HL-60 (cell line): ENCODE measurements around the gene PRPF19.

Experiments
- DNase-seq, 2 experiments: peaks; one replicate each; pipeline ENCODE4 v3.0.0-alpha.2; 2010 to 2020; ENCODE audit warnings: low read depth in 1 of 2, low spot score in 1 of 2
- H3K27ac ChIP-seq: fragments of 250-450 bp; sonication (Bioruptor Pico); replicated peaks from 2 replicates; pipeline ENCODE4 v1.5.1; 2020; ENCODE audit warnings: mild to moderate bottlenecking, moderate library complexity
- H3K27me3 ChIP-seq: fragments of 250-450 bp; sonication (Bioruptor Pico); 2 replicates; pipeline ENCODE4 v1.5.1; 2021; ENCODE audit warnings: mild to moderate bottlenecking, moderate library complexity; ENCODE audit not compliant: insufficient read depth, poor library complexity, severe bottlenecking
- H3K4me3 ChIP-seq: replicated peaks from 2 replicates; pipeline ENCODE4 v1.5.1; 2011; ENCODE audit warnings: mild to moderate bottlenecking, control low read depth, low read length; ENCODE audit not compliant: insufficient read depth
- GABPA ChIP-seq: IDR thresholded peaks from 2 replicates; pipeline ENCODE4 v1.6.1; 2012; ENCODE audit warnings: low read depth
- POLR2AphosphoS5 ChIP-seq: IDR thresholded peaks from 2 replicates; pipeline ENCODE4 v1.6.1; 2012; ENCODE audit warnings: low read depth
- SPI1 ChIP-seq: IDR thresholded peaks from 2 replicates; pipeline ENCODE4 v1.6.1; 2012; ENCODE audit warnings: low read depth, mild to moderate bottlenecking, borderline replicate concordance
- long read RNA-seq: library from polyadenylated mRNA; unstranded; transcript quantifications from one replicate; pipeline ENCODE4 v2.0.0, GENCODE V29; 2020
- TF ChIP-seq, protein P1 (sequence below): IDR thresholded peaks from one replicate; pipeline ENCODE4 v1.5.1; 2011; ENCODE audit warnings: low read length, control low read depth, inconsistent platforms; ENCODE audit not compliant: insufficient read depth
- TF ChIP-seq, protein P2 (sequence below): IDR thresholded peaks from 2 replicates; pipeline ENCODE4 v1.6.1; 2012; ENCODE audit warnings: low read depth; ENCODE audit not compliant: insufficient replicate concordance

The PRPF19 gene
- long read RNA-seq, partial matches to known transcripts: 1 of 3 reads
- long read RNA-seq, other reads (novel, unspliced or antisense): 1 of 3 reads

DNA sequence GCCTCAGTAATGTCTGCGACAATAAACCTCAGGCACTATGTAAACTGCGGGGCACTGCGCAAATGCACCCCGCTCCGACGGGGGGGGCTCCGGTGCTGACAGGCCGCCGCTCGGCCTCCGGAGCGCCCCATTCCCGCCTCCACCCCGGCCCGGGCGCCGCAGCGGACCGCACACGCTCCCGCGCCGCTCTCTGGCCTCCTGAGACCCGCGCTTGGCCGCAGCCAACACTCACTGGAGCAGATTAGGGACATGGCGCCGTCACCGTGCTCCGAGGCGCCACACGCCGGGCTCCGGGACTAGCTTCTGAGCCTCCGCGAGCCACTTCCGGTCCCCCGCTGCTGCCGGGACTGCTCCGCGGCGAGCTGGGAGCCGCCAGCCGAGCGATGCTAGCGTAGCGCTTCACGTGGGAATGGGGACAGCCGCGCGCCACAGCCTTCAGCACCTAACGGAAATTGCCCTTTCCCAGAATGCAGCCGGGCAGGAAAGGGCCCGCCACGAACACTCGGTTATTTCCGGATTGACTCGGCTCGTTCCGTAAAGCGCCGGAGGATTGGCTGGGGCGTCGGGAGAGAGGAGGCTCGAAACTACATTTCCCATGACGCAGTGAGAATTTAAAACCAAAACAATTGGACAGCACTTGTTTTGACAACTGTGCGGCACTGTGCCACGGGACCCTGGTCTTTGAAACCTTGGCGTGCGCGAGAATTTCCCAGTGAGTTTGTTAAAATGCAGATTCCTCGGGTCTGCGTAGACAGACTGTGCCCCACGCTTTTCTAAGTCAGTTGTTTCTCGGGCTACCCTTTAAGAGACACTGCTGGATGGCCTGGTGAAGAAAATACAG lies at the start of gene PRPF19:
TSS of gene PRPF19 (minus strand) at position 454 of the 841 bp plus-strand sequence. CDS start at position 251, 203 bp downstream.
- Histone ChIP-seq H3K27me3 (no peaks in the 10 kb centered on the region), H3K4me3 (peak within 1 kb of the TSS; percentile 72), H3K27ac (peak within 1 kb of the TSS; percentile 96)
- DNase-seq: peak; percentile 91 to 98
- TF ChIP-seq, protein P1, sequence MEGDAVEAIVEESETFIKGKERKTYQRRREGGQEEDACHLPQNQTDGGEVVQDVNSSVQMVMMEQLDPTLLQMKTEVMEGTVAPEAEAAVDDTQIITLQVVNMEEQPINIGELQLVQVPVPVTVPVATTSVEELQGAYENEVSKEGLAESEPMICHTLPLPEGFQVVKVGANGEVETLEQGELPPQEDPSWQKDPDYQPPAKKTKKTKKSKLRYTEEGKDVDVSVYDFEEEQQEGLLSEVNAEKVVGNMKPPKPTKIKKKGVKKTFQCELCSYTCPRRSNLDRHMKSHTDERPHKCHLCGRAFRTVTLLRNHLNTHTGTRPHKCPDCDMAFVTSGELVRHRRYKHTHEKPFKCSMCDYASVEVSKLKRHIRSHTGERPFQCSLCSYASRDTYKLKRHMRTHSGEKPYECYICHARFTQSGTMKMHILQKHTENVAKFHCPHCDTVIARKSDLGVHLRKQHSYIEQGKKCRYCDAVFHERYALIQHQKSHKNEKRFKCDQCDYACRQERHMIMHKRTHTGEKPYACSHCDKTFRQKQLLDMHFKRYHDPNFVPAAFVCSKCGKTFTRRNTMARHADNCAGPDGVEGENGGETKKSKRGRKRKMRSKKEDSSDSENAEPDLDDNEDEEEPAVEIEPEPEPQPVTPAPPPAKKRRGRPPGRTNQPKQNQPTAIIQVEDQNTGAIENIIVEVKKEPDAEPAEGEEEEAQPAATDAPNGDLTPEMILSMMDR: no peak
- TF ChIP-seq GABPA: peak; percentile 80
- peak; percentile 91 for TF ChIP-seq POLR2AphosphoS5
- TF ChIP-seq, protein P2, sequence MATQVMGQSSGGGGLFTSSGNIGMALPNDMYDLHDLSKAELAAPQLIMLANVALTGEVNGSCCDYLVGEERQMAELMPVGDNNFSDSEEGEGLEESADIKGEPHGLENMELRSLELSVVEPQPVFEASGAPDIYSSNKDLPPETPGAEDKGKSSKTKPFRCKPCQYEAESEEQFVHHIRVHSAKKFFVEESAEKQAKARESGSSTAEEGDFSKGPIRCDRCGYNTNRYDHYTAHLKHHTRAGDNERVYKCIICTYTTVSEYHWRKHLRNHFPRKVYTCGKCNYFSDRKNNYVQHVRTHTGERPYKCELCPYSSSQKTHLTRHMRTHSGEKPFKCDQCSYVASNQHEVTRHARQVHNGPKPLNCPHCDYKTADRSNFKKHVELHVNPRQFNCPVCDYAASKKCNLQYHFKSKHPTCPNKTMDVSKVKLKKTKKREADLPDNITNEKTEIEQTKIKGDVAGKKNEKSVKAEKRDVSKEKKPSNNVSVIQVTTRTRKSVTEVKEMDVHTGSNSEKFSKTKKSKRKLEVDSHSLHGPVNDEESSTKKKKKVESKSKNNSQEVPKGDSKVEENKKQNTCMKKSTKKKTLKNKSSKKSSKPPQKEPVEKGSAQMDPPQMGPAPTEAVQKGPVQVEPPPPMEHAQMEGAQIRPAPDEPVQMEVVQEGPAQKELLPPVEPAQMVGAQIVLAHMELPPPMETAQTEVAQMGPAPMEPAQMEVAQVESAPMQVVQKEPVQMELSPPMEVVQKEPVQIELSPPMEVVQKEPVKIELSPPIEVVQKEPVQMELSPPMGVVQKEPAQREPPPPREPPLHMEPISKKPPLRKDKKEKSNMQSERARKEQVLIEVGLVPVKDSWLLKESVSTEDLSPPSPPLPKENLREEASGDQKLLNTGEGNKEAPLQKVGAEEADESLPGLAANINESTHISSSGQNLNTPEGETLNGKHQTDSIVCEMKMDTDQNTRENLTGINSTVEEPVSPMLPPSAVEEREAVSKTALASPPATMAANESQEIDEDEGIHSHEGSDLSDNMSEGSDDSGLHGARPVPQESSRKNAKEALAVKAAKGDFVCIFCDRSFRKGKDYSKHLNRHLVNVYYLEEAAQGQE: peak; percentile 66
- TF ChIP-seq SPI1: no peak

DNA sequence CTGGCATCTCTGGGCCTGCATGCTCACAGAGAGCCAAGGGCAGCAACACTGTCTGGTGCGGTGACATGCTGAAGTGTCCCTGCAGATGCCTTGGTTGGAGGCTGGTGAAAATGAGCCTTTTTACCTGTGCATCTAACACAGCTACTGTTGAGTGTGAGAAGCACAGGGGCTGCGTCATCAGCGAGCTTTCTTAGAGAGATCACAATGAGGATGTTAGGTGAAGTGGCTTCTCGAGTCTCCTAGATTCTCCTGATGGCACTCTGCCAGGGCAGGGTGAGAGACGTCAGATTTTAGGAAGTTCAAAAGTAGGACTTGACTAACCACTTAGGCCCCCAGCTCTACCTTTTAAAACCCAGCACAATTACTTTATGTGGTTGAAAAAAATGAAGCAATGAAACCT lies 49.2 kb upstream of the PRPF19 start:
- peak in 1 of 2 experiments; percentile 53 for DNase-seq

DNA sequence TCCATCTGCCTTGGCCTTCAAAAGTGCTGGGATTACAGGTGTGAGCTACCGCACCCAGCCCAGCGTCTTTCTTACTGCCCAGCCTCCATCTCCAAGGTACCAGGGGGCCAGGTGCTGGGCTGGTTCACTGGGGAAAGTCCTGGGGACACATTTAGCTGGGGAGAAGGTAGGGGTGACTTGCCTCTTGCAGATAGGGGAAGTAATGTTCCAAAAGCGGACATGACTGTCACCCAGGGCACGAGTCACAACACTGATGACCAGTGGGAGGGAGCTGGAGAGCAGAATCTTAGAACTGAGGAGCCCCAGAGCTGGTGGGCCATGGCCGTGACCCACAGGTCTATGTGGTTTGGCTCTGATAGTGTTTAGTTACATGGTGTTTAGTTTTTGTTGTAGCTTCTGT lies 48.0 kb upstream of the PRPF19 start:
- TF ChIP-seq, protein P2: no peak
- TF ChIP-seq POLR2AphosphoS5 (no peak), SPI1 (no peak), GABPA (no peak)
- TF ChIP-seq, protein P1: no peak
- DNase-seq: peak in 1 of 2 experiments; percentile 32
- Histone ChIP-seq H3K4me3 (no peak overlapping the region), H3K27me3 (peaks cover 19% of the 10 kb centered on the region), H3K27ac (no peak overlapping the region)

More for the DNA sequence above, 49.2 kb upstream of the PRPF19 start:
- Histone ChIP-seq H3K27ac (no peak overlapping the region), H3K4me3 (no peak overlapping the region), H3K27me3 (peaks cover 10% of the 10 kb centered on the region)
- no peak for TF ChIP-seq GABPA
- TF ChIP-seq, protein P1: no peak
- TF ChIP-seq, protein P2: no peak
- TF ChIP-seq SPI1: no peak
- TF ChIP-seq POLR2AphosphoS5: no peak
